ENCODE results near the gene ZNF669.
"Not testable (repeated sequence)": the region's sequence is repeated elsewhere in the genome, so short reads cannot be mapped to it uniquely, and the experiment has no call there.

ZNF669 gene

DNA sequence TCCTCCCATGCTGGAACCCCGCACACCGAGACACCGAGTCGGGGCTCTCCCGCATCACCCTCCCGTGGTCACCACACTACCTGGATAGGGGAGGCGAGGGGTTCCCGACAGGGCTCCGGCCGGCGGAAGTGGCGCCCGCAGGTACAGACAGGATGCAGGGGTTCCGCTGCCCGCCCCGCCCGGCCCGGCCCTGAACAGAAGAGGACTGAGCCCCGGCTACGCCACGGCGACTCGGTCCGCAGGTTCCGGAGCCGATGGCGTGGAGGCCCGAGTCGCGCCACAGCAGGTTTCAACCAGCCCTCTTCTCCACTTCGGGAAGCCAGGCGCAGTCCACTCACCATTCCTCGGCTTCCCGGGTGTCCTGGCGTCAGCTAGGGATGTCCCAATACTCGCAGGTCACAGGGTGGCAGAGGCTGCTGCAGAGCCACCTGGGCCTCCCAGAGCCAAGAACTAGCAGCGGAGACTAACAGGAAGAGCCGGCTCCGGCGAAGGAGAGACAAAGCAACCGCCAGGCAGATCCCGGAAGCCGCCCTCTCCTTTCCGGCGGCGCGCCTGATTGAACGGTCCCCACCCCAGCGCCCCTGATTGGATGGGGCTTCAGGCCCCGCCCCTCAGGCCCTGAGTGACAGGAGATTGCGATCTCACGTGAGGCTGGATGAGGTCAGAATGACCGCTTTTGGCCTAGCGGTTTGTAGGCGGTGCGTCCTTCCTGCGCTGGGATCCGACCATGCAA is at the start of gene ZNF669:
TSS of gene ZNF669 (minus strand) at position 498 of the 733 bp plus-strand sequence. CDS start at position 341, 157 bp downstream.
- DNase-seq = peak; percentile 91 to 92

GRCh38 chr1:247147781-247148180 is 43.6 kb upstream of the ZNF669 start:
- no peak for DNase-seq

GRCh38 chr1:247147120-247147519 is 43.0 kb upstream of the ZNF669 start:
- DNase-seq = not testable (repeated sequence)

DNA sequence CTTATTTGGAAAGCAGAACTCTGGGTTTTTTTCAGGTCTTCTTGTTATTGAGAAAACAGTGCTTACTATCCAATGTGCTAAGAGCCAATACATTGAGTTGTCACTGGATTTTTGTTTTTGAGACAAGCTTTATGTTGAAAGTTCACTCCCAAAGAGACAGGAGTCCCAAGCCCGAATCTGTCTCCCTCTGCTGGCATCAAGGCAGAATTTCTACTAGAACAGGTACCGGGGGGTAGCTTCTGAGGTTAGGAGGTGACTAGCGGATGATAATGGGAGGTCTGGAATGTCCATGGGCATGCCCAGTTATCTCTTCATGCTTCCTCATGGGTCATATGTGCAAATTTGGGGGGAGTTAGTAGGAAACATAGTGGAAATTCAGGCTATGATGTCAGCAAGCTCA is 42.5 kb upstream of the ZNF669 start:
- peak in 1 of 2 experiments; percentile 3 for DNase-seq

- DNase-seq = no peak
Measured at GRCh38 chr1:247145279-247145678, 41.1 kb upstream of the ZNF669 start.

GRCh38 chr1:247139557-247139956 is 35.4 kb upstream of the ZNF669 start:
- DNase-seq = not testable (repeated sequence)

DNA sequence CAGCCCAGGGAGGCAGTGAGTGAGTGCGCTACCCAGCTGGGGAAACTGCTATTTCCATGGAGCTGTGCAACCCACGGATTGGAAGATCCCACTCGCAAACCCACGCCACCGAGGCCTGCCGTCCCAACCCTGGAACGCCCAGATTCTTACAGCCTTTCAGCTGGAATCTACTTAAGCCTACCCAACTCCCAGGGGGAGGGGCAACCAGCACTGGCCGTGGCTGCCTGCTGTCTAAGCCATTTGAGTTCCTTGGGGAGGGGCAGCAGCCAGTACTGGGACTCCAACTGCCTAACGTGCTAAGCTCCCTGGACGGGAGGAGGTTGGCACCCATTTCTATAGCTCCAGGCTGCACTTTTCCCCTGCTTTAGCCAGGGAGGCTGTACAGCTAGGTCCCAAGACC is 27.1 kb upstream of the ZNF669 start:
- DNase-seq = no peak

DNA sequence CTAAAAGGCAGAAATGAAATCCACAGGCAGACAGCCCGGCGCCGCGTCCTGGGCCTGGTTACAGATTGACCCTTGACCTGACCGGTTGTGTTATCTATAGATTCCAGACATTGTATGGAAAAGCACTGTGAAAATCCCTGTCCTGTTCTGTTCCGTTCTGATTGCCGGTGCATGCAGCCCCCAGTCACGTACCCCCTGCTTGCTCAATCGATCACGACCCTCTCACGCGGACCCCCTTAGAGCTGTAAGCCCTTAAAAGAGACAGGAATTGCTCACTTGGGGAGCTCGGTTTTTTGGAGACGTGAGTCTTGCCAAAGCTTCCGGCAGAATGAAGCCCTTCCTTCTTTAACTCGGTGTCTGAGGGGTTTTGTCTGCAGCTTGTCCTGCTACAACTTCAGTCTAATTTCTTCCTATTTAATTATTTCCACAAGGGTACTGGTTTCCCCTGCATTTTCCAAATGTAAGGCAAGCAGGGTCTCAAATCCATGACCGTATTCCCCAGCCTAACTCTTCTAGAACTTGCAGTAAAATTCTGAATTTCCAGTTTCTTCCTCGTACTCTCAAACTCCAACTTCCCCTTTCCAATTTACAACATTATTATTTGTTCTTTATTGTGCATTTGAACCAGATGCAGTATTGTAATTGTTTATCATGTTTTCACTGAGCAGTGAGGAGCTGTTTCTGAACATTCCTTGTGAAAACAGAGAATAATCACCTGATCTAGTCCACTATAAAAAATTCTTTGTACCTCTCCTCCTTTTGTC is 23.5 kb upstream of the ZNF669 start:
- DNase-seq = peak; percentile 19 to 54

GRCh38 chr1:247126601-247127000 is 22.4 kb upstream of the ZNF669 start:
- not testable (repeated sequence) for DNase-seq

- DNase-seq = not testable (repeated sequence)
Measured at GRCh38 chr1:247126166-247126565, 22.0 kb upstream of the ZNF669 start.

- DNase-seq = no peak
Measured at GRCh38 chr1:247121382-247121781, 17.2 kb upstream of the ZNF669 start.

DNA sequence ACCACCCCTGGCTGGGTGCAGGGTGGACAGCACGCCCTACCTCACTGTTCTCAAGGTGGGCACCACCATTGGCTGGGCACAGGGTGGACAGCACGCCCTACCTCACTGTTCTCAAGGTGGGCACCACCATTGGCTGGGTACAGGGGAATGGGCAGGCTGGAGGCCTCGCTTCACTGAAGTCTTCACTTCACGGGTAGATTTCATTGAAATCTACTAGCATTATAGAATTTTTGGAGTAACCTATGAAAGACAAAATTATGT is 16.2 kb upstream of the ZNF669 start:
- not testable (repeated sequence) for DNase-seq

DNA sequence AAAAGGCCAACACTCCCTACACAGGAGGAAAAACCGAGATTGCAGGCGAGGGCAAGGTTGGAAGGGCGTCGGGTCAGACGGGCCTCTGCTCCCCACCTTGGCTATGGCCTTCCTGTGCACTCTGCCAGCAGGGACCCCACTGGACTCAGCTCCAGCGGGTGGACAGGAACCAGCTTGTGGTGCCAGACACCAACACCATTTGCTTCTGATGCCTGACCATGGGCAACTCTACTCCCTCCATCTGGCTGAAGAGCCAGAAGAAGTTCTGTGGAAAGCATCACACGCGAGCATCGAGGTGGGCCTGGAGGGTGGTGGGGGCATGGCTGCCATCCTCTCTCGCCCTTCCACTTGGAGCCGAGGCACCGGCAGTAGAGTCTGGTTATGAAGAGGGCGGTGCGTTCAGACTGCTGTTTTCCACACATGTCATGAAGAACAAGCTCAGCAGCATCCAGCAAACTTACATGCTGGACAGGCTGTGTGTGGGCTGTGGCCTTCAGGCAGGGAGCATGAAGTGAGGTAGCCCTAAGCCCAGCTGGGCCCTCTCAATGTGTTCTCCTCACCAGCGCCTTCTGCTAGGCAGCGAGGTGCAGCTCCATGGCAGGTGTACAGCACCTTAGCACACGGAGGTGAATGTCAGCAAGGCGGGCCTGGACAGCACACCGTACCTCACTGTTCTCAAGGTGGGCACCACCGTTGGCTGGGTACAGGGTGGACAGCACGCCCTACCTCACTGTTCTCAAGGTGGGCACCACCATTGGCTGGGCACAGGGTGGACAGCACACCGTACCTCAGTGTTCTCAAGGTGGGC is 15.6 kb upstream of the ZNF669 start:
- DNase-seq = no peak

DNA sequence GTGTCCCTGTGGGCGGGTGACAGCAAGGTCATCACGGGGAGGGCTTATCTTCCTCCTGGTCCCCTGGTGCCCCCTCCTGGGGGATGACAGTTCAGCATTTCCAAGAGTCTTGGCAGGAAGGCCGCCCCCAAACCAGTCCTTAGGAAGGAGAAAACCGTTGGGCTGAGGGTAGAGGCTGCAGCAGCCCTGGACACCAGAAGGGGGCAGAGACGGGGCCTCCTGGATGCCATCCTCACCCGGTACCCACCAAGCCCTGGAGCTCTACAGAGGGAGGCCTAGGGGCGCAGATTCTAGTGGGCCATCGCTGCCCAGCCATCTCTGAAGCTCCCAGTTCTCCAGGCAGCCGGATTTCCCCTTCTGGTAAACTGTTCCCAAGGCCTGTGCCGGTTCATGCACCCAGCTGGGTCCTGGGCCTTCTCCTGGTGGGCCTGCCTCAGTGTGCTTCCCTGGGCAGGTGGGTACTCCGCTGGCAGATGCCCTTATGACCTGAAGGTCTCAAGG is 14.8 kb upstream of the ZNF669 start:
- DNase-seq = no peak

DNA sequence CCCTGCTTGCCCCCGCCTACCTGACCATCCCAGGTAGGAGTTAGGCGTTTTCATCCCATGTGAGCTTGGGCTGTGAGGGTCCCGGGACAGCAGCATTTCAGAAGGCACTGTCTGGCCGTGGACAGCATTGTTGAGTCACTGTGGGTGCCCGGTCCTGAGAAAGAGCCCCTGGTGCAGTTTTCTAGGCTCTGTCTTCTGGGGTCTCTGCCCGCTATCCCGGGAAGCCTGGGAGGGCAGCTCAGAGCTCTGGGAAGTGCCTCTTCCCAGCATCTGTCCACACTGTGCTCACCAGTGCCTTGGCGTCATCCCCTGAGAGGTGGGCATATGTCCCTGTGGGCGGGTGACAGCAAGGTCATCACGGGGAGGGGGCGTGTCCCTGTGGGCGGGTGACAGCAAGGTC is 11.4 kb upstream of the ZNF669 start:
- DNase-seq = no peak

GRCh38 chr1:247115141-247115510 is 11.0 kb upstream of the ZNF669 start:
- DNase-seq = no peak

GRCh38 chr1:247114351-247115140 is 10.4 kb upstream of the ZNF669 start:
- DNase-seq = no peak

DNA sequence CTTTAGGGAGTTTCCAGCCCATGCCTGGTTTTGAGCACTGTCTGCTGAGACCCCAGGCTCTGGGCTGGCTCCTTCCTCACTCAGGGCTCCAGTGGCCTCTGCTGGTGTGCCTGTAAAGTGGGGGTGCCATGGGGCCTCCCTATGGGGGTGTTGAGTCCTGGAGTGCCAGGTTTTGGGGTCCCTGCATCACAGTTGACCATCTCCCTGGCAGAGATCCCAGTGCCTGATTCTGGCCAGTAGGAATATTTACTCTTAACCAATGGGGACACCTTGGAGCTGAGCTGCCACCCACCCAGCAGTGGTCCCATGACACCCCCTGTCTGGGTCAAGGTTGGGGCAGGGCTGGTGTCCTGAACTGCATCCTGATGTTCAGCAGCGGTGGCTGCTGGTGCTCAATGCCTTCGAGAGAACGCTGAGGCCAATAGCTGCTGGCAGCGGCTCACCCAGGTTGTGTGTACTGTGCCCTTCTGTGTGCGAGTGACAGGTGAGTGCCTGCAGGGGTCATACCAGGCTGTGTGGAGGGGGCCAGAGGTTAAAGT is 9.6 kb upstream of the ZNF669 start:
- no peak for DNase-seq

- no peak for DNase-seq
Measured at GRCh38 chr1:247113094-247113497, 8.9 kb upstream of the ZNF669 start.

- no peak for DNase-seq
Measured at GRCh38 chr1:247112479-247112781, 8.3 kb upstream of the ZNF669 start.

- DNase-seq = no peak
Measured at GRCh38 chr1:247111700-247112478, 7.7 kb upstream of the ZNF669 start.

DNA sequence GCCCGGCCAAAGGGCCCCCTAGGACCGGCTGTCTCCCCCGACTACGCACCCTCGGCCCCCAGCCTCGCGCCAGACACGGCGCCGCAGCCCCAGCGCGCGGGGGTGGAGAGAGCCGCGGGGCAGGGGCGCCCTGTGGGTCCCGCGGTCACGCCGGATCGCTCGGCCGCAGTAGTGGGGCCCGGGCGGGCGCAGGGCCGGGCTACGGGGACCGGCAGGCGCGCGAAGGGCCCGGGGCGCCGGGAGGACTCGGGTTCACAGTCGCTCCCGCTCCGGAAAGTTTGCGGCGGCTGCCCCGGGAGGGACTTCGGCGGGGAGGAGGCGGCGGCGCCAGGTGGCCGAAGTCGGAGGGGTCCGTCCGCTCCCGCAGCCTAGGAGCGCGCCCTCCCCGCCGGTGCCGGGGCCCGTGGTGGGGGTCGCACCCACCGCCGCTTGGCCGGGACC is 7.1 kb upstream of the ZNF669 start:
- DNase-seq = no peak
